ENCODE data around the gene KRTAP17-1.
A peak's percentile ranks its signal among the peaks of the same experiment; 100 is the strongest.

KRTAP17-1 gene

DNA sequence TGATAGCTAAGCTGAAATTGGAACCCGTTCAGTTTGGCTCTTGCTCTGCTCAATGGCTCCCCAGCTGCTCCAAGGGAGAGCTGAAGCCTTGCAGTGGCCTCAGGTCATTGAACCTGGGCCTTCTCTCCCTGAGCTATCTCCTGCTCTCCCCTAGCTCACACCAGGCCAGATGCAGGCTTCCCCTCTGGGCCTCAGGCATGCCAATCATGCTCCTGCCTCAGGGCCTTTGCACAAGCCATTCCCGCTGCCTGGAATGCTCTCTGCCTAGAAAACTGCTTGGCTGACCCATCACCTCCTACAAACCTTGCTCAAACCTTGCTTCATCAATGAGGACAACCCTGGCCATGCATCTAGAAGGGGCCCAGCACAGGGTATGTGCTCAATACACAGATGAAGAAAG, 16.7 kb upstream of the KRTAP17-1 start:
- no peak for DNase-seq

DNA sequence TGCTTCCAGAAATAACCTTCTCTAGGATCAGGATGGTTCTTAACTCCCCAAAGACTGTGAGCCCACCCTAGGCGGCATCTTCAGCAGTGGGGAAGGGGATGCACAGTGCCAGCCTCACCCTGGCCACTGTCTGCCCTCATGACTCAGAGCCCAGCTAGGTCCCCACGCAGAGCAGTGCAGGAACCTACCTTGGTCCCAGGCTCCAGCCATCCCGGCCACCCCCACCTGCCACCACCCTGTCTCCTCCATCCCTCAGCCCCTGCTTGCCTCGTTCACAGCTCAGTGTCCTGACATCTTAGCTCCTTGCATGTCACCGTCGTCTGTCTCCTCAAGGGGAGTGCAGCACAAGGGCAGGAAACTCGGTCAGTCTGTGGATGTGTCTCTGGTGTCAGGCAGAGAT, 16.1 kb upstream of the KRTAP17-1 start:
- DNase-seq: no peak

DNA sequence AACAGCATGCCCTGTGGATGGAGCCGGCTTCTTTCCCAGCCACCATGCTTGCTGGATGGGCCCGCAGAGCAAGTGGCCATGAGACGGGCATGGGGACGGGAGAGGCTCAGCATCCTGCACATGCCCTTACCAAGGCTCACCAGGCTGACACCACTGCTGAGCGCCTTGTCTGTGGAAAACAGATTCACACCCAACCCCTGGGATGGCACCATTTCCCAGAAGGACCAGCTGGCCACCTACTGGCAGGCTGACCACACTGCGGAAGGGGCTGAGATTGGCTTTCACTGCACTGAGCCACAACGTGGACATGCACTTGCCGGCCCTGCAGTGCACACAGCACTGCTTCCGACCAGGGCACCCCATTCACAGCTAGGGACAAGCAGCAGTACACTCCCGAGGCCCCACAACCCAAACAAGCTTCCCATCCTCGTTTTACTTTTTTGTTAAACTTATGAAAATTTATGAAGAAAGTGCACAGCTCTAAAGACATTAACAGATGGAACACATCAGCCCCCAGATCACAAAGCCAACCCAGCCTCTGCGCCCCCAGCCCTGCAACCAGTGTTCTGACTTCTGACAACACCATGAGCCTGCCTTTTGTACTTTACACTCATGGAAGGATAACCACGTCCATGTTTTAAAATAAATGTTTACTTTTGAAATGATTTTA, 13.9 kb upstream of the KRTAP17-1 start:
- peak; percentile 1 for DNase-seq

DNA sequence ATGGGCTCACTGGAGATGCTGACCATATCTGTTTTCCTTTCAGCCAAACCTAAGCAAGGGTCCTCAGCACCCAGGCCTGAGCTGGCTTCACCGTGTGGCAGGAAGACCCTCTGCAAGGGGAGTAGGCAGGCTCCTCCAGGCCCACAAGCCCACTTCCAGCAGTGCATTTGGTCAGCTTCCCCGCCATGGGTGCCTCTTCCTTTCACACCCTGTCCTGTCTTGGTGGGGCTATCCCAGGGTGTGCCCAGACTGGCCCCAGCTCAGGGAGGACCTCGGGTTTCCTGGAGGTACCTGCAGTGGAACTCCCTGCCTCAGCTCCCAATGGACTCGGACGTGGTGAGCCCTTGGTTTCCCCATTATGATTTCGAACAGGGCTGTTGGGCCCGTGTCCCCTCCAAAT, 12.7 kb upstream of the KRTAP17-1 start:
- no peak for DNase-seq

DNA sequence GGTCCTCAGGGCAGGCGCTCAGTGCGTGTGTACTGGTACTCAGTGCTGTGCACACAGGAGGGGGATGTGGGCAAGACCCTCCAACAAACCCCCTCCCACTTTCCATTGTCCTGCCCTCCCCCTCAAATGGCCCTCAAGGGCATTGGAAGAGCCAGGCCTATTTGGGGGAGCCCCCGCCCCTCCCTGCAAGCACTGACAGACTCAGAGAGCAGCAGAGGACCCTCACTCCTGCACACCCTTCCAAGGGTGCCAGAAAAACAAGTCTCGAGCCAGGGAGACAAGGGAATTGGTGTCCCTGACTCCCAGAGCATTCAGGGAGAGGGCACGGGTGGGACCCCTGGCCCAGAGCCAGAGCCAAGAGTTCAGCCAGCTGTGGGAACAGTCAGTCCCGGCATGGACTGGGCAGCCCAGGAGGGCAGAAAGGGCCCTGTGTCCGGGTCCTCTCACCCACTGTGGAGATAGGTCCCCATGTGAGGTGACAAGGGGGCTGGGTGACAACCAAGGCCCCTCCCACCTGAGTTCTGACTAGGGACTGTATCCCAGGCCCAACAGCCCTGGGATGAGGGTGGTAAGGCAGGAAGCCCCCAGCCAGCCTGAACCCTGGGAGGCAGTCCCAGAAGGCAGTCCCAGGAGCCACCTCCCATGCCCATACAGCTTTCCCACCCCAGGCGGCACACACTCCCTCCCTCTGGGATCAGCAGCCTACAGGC, 12.1 kb upstream of the KRTAP17-1 start:
- no peak for DNase-seq

DNA sequence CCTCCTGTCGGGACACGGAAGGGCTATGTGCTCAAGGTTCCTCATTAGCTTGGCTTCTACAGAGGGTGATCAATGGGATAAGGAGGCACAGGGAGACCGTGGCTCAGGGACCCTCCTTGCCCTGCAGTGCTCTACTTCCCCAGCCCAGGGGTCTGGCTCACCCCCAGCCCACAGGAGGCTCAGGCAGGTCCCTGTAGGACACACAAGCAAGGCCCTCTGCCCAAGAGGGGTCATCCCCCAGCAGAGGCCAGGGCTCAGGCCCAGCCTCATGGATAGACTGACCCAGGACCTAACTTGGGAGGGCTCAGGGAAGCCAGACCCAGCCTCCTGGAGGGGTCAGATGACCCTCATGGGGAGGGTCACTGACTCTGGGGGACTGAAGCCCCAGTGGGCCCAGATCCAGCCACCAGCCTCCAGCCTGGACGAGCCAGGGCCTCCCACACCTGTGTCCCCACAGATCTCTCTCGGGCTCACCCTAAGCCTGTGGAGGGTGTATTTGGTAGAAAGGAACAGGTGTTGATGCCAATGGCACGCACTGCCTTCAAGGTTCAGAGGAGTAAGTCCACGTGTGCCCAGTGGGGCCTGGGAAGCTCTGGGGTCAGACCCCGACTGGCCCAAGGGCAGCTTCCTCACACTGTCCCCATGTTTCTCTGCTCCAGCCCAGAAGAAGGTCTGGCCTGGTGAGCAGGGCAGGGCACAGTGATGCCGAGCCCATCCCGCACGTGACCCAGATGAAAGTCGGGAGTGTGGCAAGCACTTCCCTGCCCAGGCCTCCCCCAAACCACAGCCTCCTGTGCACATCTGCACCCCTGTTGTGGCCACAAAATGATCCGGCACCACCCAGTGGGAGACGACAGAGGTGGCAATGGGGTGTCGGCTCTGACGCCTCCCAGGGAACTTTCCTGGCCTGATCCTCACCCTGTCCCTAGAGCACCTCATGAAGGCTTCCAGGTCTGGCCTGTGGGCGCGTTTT, 10.9 kb upstream of the KRTAP17-1 start:
- no peak for DNase-seq

DNA sequence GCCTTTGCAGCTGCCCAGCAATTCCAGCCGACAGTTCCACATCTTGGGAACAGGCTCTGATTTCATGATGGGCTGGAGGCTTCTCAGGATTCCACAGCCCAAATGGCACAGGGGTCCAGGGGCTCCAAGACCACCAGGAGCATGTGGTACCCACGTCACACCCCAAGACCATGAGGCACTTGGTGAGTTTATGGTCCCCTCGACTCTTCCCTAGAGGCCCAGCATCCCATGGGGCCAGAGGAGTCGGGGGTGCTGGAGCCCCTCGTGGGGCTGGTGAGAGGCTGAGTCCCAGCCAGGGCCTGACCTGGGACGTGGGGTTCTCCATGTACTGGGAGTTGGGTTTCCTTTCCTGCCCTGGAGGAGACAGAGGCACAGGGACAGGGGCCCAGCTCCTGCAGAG, 10.1 kb upstream of the KRTAP17-1 start:
- DNase-seq: no peak

DNA sequence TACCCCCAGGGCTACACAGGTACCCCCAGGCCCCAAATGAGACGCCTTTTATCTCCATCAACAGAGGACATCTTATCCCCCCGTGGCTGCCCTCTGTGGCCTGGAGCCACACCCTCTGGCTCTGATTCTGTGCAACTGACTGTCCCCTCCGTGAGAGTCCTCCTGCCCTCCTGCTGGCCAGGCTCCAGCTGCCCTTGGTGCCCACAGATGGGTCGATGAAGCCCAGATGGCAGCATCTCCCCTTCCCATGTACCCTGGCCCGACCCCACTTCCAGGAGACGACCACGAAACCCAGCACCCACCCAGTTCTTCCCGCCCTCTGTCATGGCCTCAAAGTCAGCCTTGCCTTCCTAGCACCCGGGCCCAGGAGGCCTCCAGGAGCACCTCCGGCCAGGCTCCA, 9.6 kb upstream of the KRTAP17-1 start:
- DNase-seq: no peak

DNA sequence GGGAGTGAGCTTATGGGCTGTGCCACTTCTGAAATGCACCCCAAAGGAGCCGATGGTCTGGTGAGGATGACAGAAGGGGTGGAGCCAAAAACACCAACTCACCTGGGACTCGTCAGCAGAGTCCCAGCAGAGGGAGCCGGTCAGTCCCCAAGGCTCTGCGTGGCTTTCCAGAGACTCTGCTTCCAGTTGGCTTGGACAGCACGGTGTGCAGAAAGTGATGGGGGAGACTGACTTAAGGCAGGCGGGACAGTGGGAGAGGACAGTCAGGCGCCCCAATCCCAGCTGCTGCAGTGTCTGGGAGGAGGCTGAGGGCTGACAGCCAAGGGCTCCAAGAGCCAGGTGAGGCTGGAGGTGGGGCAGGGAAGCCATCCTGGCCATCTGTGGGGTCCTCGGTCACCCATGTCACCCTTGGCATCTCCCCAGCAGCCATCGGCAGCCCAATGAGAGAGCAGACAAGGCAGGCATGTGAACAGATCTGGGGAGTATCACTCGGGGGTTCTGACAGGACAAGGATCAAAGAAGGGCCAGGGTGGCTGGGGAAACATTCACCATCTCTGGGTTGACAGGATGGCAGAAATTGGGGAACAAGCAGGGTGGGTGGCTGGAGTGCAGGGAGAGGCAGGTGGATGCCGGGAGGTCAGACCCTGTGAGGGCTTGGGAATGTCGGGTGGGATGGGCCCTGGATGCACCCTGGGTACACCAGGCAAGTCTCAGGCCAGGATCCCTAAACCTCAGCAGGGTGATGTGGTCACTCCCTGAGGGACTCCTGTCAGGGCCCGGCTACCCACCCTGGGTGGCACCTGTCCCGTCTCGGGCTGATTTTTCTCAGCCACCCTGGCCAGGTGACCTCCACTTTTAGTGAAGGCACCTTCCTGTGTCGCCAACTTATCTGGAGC, 8.9 kb upstream of the KRTAP17-1 start:
- peak; percentile 13 for DNase-seq

DNA sequence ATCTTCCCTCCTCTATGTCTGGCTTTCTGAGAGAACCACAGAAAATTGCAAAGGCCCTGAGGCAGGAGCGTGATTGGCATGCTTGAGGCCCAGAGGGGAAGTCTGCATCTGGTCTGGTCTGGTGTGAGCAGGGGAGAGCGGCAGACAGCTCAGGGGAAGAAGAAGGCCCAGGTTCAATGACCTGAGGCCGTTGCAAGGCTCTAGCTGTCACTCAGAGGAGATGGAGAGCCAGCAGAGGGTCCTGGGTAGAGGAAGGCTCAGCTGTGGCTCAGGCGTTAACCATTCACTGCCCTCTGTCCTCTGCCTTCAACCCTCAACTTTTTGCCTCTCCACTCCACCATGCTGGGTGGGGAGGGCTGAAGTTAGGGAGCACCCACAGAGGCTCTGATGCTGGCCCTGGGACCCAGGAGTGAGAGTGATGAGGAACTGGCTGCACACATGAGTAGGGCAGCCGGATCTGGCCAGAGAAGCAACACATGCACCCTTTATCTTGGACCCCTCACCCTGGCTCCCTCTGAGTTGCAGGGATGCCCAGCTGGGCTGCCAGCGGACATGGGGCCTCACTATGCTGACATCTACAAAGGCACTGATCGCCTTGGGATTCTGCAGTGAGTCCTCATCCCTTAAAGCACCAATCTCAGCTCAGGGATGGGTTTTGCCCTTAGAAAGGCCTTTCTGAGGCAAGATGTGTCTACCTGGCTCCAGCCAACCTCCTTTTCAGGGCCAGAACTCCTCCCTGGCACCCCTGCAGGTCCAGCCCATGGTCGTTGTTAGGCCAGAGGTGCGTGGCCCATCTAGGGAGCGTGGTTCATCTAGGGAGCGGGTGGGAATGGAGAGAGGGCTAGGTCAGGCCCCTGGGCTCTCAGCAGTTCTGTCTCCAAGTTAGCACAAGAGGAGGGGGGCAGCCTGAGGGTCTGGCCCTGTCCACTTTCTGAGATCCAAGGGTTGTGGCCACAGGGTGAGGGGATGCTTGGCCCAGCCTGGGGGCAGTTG, 7.7 kb upstream of the KRTAP17-1 start:
- no peak for DNase-seq

DNA sequence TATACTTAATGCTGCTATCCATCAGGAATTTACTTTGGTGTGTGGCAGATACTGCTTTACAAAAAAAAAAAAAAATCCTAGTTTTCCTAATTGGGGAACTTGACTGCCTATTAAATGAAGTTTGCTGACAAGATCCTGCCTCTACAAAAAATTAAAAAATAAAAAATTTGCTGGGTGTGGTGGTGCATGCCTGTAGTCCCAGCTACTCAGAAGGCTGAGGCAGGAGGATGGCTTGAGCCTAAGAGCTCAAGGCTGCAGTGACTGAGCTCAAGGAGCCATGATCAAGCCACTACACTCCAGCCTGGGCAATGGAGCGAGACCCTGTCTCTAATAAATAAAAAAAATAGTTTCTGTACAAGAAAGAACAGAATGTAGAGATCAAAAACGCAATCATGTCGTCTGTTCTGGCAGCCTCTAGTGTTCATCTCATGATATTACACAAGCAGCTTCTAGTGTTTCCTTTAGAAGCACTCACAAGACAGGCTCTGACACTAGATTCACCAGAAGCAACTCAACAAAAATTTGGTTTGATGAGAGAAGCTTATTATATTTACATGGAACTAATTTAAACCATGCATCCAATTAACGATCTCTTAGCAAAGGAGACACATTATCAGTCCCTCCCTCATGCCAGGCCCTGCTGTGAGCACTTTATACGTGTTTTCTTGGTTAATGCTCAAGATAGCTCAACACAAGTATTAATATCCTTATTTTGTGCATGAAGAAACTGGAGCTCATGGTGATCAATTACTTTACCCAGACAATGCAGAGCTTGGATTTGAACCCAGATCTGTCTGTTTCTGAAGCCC, 6.8 kb upstream of the KRTAP17-1 start:
- peak; percentile 41 for DNase-seq

DNA sequence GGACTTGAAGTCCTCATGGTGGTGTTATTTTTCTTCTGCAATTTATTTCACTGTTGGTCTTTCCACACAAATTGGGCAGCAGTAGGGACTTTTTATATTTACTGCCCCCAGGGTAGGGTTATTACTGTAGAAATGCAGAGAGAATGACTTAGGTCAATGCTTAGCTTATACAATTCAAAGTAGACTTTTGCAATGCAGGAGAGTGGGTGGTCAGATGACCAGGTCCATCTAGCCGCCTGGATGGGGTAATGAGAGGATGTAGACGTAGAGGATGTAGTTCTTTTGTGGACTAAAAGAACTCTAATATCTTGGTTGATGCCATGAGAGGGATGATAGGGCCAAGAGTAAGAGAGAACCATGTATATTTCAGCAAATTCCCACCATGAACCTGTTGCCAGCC, 2.7 kb upstream of the KRTAP17-1 start:
- DNase-seq: no peak

DNA sequence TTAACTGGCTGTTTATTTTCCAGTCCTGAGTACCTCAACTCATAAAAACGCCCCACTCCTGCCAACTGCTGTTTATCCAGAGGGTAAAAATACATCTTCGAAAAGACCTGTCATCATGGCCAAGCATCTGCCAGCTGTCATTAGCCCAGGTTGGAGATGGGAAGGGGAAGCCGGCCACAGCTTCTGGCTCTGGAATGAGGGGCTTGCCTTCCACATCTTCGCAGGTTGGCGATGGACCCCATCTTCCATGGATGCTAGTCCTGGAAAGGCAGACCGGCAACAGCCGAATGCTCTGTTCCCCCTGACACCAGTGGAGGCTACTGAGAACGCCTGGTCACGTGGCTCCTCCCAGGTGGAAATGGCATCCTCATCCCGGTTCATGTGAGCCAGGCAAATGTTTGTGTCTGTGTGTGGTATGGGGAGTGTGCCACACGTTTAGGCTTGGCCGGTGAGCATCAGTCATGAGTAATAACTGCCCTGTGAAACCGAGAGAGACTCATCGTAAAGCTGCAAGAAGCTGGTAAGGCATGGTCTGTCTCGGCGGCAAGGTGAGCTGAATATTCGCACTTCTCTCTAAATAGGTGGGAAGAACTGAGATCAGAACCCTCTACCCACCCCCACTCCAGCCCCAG, 420 bp upstream of the KRTAP17-1 start:
- no peak for DNase-seq

DNA sequence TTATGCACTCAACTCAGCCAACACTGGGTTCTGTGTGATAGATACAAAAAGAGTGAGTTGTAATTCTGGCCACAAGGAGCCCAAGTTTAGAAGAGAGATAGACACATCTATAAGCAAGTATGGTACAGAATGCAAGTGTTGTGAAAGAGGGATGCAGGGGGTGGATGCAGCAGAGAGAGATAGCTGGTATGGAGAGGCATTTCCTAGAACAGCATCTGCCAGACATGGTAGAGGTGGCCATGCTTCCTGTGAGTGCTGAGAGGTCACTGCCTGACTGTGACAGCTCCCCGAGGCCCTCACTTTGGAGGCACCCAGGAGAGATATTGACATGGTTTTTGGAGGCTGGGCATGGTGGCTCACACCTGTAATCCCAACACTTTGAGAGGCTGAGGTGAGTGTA, 4.4 kb downstream of the KRTAP17-1 start:
- DNase-seq: no peak

DNA sequence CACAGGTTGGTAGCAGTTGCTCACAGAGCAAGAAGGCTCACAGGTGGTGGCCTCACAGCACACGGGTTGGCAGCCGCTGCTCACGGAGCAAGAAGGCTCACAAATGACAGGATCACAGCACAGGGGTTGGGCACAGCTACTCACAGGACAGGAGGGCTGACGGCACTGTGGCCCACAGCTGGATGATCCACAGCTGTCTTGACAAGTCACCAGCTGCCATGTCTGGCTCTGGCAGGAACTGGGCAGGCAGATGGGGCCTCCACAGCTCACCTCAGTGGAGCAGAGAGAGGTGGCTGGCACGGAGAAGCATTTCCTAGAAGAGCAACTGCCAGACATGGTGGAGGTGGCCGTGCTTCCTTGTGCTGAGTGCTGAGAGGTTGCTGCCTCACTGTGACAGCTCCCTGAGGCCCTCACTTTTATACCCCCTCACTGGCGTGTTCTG, 6.6 kb downstream of the KRTAP17-1 start, which contains the start of gene KRTAP16-1:
TSS of gene KRTAP16-1 (minus strand) at position 392 of the 442 bp plus-strand sequence. CDS start at position 336, 56 bp downstream.
- no peak for DNase-seq

DNA sequence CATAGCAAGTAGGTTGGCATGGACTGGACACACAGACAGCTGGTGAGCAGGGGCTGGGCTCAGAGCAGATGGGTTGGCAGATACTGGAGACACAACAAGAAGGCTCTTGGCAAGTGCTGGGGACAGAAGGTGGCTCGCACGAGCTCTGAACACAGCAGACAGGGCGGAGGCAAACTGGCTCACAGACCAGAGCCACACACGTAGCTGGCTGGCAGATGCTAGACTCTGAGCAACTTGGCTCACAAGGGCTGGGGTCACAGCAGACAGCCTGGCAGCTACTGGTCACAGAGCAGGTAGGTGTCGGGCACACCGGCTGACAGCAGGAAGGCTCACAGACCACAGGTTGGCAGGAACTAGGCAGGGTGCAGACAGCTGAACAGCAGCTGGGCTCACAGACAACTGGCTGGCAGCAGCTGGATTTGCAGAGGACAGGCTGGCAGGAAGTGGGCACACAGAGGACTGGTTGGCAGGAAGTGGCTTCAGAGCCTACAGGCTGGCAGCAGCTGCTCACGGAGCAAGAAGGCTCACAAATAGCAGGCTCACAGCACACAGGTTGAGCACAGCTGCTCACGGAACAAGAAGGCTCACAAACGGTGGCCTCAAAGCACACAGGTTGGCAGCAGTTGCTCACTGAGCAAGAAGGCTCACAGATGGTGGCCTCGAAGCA, 7.1 kb downstream of the KRTAP17-1 start:
- no peak for DNase-seq

DNA sequence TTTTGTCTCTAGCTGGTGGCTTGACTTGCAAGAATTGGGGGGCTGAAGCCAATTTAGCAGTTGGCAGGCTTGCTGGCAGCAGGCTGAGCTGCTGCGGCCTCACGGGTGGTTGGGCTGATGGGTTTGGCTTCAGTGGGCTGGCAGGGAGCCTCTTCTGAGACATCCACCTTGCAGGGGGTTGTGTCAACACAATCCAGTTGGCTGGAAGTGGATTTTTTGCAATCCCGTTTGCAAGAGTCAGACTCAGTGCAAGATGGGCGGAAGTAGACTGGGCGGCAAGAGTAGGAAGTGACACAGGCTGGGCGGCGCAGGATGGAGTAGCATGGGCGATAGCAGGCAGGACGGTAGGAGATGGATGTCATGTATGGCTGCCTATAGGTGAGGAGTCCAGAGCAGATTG, 7.9 kb downstream of the KRTAP17-1 start:
- DNase-seq: no peak

DNA sequence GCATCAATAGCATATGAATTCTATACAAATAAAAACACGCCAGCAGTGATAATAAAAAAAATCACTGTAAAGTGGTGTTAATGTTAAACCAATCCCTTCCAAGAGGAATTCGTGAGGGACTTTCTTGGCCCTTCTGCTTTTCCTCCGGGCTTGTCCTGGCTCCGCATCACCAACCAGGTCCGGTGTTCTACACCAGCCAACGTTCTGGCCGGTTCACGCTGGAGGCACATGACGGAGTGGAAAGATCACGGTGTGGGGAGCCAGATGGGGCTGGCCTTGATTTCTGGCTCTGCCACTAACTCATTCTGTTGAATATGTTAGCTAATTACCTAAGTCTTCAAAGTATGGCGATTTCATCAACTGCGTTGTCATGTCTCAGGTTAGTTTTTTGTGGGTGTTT, 11.4 kb downstream of the KRTAP17-1 start:
- DNase-seq: no peak

DNA sequence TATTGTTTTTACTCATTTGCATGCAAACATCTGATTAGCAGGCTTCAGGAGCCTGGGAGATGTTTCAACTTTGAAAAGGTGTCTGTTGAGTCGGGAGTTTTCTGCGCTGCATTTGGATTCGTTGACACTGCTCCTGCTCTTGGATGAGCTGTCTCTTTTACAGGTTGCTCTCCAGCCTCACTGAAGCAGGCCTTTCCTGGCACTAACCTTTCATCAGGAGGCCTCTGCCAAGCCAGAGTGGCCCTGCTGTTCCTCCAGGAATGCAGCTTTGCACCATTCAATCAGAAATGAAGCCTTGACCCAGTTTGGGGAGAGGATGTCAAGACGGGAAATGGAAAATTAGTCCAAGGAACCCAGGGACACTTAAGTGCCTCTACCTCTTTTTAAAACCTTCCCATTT, 12.5 kb downstream of the KRTAP17-1 start:
- DNase-seq: no peak

All from NCI-H526 treated with DMSO at 0.1 percent for 48 hours (cell line).